Trophoblast cell (in vitro differentiated cells and primary cell): Measurements from ENCODE around the gene MYLK.

ENCODE experiments used
- DNase-seq, 2 donors: peaks; one replicate each; pipeline ENCODE4 v3.0.0-alpha.2; 2016
- H2AFZ ChIP-seq: 2 replicates; pipeline ENCODE4 v1.6.1; 2013; ENCODE audit warnings: low read length, moderate library complexity, mild to moderate bottlenecking; ENCODE audit not compliant: insufficient read depth, poor library complexity
- H2AK5ac ChIP-seq: 2 replicates; pipeline ENCODE4 v1.6.1; 2013; ENCODE audit warnings: mild to moderate bottlenecking, low read length
- H2BK120ac ChIP-seq: 2 replicates; pipeline ENCODE4 v1.6.1; 2013; ENCODE audit warnings: low read length, mild to moderate bottlenecking, moderate library complexity; ENCODE audit not compliant: insufficient read depth, poor library complexity
- H2BK12ac ChIP-seq: 2 replicates; pipeline ENCODE4 v1.6.1; 2013; ENCODE audit warnings: mild to moderate bottlenecking, low read length, moderate library complexity
- H2BK5ac ChIP-seq: 2 replicates; pipeline ENCODE4 v1.6.1; 2013; ENCODE audit warnings: low read length, low read depth, moderate library complexity, mild to moderate bottlenecking; ENCODE audit not compliant: poor library complexity
- H3K14ac ChIP-seq: 2 replicates; pipeline ENCODE4 v1.6.1; 2013; ENCODE audit warnings: mild to moderate bottlenecking, low read length
- H3K18ac ChIP-seq: 2 replicates; pipeline ENCODE4 v1.6.1; 2013; ENCODE audit warnings: mild to moderate bottlenecking, low read length
- H3K23ac ChIP-seq: 2 replicates; pipeline ENCODE4 v1.6.1; 2013; ENCODE audit warnings: low read length
- H3K27ac ChIP-seq: 2 replicates; pipeline ENCODE4 v1.5.1; 2013; ENCODE audit warnings: low read depth, mild to moderate bottlenecking, inconsistent platforms, low read length, moderate library complexity
- H3K27me3 ChIP-seq: 2 replicates; pipeline ENCODE4 v1.6.1; 2013; ENCODE audit warnings: inconsistent platforms, mild to moderate bottlenecking, low read length, moderate library complexity; ENCODE audit not compliant: insufficient read depth
- H3K36me3 ChIP-seq, 2 experiments: 1 replicate in 1 of 2; 2 replicates in 1 of 2; pipeline ENCODE4 v1.6.1; 2013; ENCODE audit warnings: low read length in 2 of 2, mild to moderate bottlenecking in 2 of 2, moderate library complexity in 1 of 2; ENCODE audit not compliant: insufficient read depth in 2 of 2, control insufficient read depth in 1 of 2
- H3K4ac ChIP-seq: 2 replicates; pipeline ENCODE4 v1.6.1; 2013; ENCODE audit warnings: low read depth, mild to moderate bottlenecking, low read length, moderate library complexity
- H3K4me1 ChIP-seq, 2 experiments: 1 replicate in 1 of 2; 2 replicates in 1 of 2; pipeline ENCODE4 v1.6.1; 2013; ENCODE audit warnings: low read length in 2 of 2, mild to moderate bottlenecking in 2 of 2, moderate library complexity in 1 of 2; ENCODE audit not compliant: insufficient read depth in 2 of 2, control insufficient read depth in 1 of 2
- H3K4me2 ChIP-seq: 2 replicates; pipeline ENCODE4 v1.6.1; 2013; ENCODE audit warnings: inconsistent platforms, mild to moderate bottlenecking, low read length, moderate library complexity
- H3K4me3 ChIP-seq: 2 replicates; pipeline ENCODE4 v1.5.1; 2013; ENCODE audit warnings: mild to moderate bottlenecking, low read depth, low read length, inconsistent platforms
- H3K79me1 ChIP-seq: one replicate; pipeline ENCODE4 v1.6.1; 2013; ENCODE audit warnings: low read length
- H3K79me2 ChIP-seq: 2 replicates; pipeline ENCODE4 v1.6.1; 2013; ENCODE audit warnings: low read length, mild to moderate bottlenecking; ENCODE audit not compliant: control insufficient read depth, insufficient read depth, poor library complexity
- H3K9ac ChIP-seq: 2 replicates; pipeline ENCODE4 v1.6.1; 2013; ENCODE audit warnings: mild to moderate bottlenecking, low read length
- H3K9me3 ChIP-seq: 2 replicates; pipeline ENCODE4 v1.6.1; 2013; ENCODE audit warnings: low read depth, mild to moderate bottlenecking, control low read depth, inconsistent platforms, low read length; ENCODE audit not compliant: insufficient read depth
- H4K12ac ChIP-seq: 2 replicates; pipeline ENCODE4 v1.6.1; 2013; ENCODE audit warnings: low read depth, mild to moderate bottlenecking, low read length, moderate library complexity
- H4K8ac ChIP-seq: 2 replicates; pipeline ENCODE4 v1.6.1; 2013; ENCODE audit warnings: low read depth, mild to moderate bottlenecking, low read length, moderate library complexity
- H4K91ac ChIP-seq: one replicate; pipeline ENCODE4 v1.6.1; 2013; ENCODE audit warnings: low read depth, mild to moderate bottlenecking, low read length, moderate library complexity
- WGBS: extraction: QIAGEN DNeasy Blood & Tissue Kit; methylation state at CpG from one replicate; pipeline ENCODE4 v1.1.7; 2013; ENCODE audit warnings: missing lambda C conversion rate; ENCODE audit not compliant: insufficient read length, insufficient coverage; ENCODE audit errors: extremely low coverage; 5-methylcytosine and 5-hydroxymethylcytosine counted together

Gene MYLK

GRCh38 chr3:123618768-123619484 lies 265.2 kb downstream of the MYLK start:
- H3K79me1 ChIP-seq, result no peaks in the 10 kb centered on the region
- no peak overlapping the region for H2BK5ac ChIP-seq
- H3K18ac ChIP-seq, result no peak overlapping the region
- DNase-seq, result peak in 1 of 2 donors; percentile 37
- peaks cover 25 to 31% of the 10 kb centered on the region in 2 experiments for H3K36me3 ChIP-seq
- no peak overlapping the region for H3K27ac ChIP-seq
- H3K79me2 ChIP-seq, result no peaks in the 10 kb centered on the region
- no peak overlapping the region for H2AFZ ChIP-seq
- H2BK120ac ChIP-seq, result no peak overlapping the region
- H3K23ac ChIP-seq, result no peak overlapping the region
- no peak overlapping the region for H3K4ac ChIP-seq
- no peak overlapping the region for H3K4me3 ChIP-seq
- no CpG with 5 or more reads among the region's 5 CpGs for WGBS
- no peaks in the 10 kb centered on the region for H3K27me3 ChIP-seq
- no peak overlapping the region for H3K14ac ChIP-seq
- H4K91ac ChIP-seq, result no peak overlapping the region
- no peak overlapping the region for H4K12ac ChIP-seq
- no peak overlapping the region for H2AK5ac ChIP-seq
- no peak overlapping the region for H2BK12ac ChIP-seq
- H3K4me2 ChIP-seq, result no peak overlapping the region
- H3K9me3 ChIP-seq, result no peaks in the 10 kb centered on the region
- peaks cover 11 to 12% of the 10 kb centered on the region in 2 experiments for H3K4me1 ChIP-seq
- no peak overlapping the region for H4K8ac ChIP-seq
- H3K9ac ChIP-seq, result no peak overlapping the region

GRCh38 chr3:123618076-123618708 lies 265.9 kb downstream of the MYLK start:
- H2BK5ac ChIP-seq, result no peak overlapping the region
- H4K8ac ChIP-seq, result no peak overlapping the region
- H3K27ac ChIP-seq, result no peak overlapping the region
- H3K9ac ChIP-seq, result no peak overlapping the region
- H3K23ac ChIP-seq, result no peak overlapping the region
- DNase-seq, result no peak
- no peak overlapping the region for H3K4me3 ChIP-seq
- H3K18ac ChIP-seq, result no peak overlapping the region
- no peak overlapping the region for H2BK120ac ChIP-seq
- H3K27me3 ChIP-seq, result no peaks in the 10 kb centered on the region
- no peak overlapping the region for H3K4ac ChIP-seq
- no CpG with 5 or more reads among the region's 7 CpGs for WGBS
- H3K9me3 ChIP-seq, result no peaks in the 10 kb centered on the region
- no peaks in the 10 kb centered on the region for H3K79me1 ChIP-seq
- H3K14ac ChIP-seq, result no peak overlapping the region
- no peak overlapping the region for H2BK12ac ChIP-seq
- no peak overlapping the region for H4K12ac ChIP-seq
- H3K4me2 ChIP-seq, result no peak overlapping the region
- no peaks in the 10 kb centered on the region for H3K79me2 ChIP-seq
- peaks cover 25 to 35% of the 10 kb centered on the region in 2 experiments for H3K36me3 ChIP-seq
- H2AFZ ChIP-seq, result no peak overlapping the region
- H4K91ac ChIP-seq, result no peak overlapping the region
- no peak overlapping the region for H2AK5ac ChIP-seq
- H3K4me1 ChIP-seq, result peaks cover 8 to 9% of the 10 kb centered on the region in 2 experiments

- Histone ChIP-seq H3K79me2 (no peaks in the 10 kb centered on the region), H2BK5ac (no peak overlapping the region), H3K4me2 (no peak overlapping the region), H3K9ac (no peak overlapping the region), H2BK120ac (no peak overlapping the region), H2BK12ac (no peak overlapping the region), H3K14ac (no peak overlapping the region), H2AFZ (no peak overlapping the region), H4K12ac (no peak overlapping the region), H2AK5ac (no peak overlapping the region), H4K8ac (no peak overlapping the region), H3K79me1 (no peaks in the 10 kb centered on the region), H3K23ac (no peak overlapping the region), H4K91ac (no peak overlapping the region), H3K4ac (no peak overlapping the region), H3K4me3 (no peak overlapping the region), H3K4me1 (peaks cover 2% of the 10 kb centered on the region in 2 experiments), H3K36me3 (peaks cover 26 to 36% of the 10 kb centered on the region in 2 experiments), H3K9me3 (no peaks in the 10 kb centered on the region), H3K27me3 (no peaks in the 10 kb centered on the region), H3K18ac (no peak overlapping the region), H3K27ac (no peak overlapping the region)
- DNase-seq, result no peak
- WGBS, result no CpG with 5 or more reads among the region's 6 CpGs
These were observed 267.5 kb downstream of the MYLK start for GRCh38 chr3:123616593-123616992.

- H3K9ac ChIP-seq, result no peak overlapping the region
- H3K18ac ChIP-seq, result no peak overlapping the region
- no peak overlapping the region for H3K4ac ChIP-seq
- H3K79me2 ChIP-seq, result no peaks in the 10 kb centered on the region
- H3K23ac ChIP-seq, result no peak overlapping the region
- no peak overlapping the region for H2AK5ac ChIP-seq
- no peak for DNase-seq
- H2BK5ac ChIP-seq, result no peak overlapping the region
- H3K9me3 ChIP-seq, result no peaks in the 10 kb centered on the region
- H4K12ac ChIP-seq, result no peak overlapping the region
- peaks cover 1 to 4% of the 10 kb centered on the region in 2 experiments for H3K4me1 ChIP-seq
- no peak overlapping the region for H3K14ac ChIP-seq
- H3K4me3 ChIP-seq, result no peak overlapping the region
- no peak overlapping the region for H4K91ac ChIP-seq
- no peak overlapping the region for H3K4me2 ChIP-seq
- H2BK120ac ChIP-seq, result no peak overlapping the region
- no peaks in the 10 kb centered on the region for H3K27me3 ChIP-seq
- H4K8ac ChIP-seq, result no peak overlapping the region
- peaks cover 14 to 23% of the 10 kb centered on the region in 2 experiments for H3K36me3 ChIP-seq
- no peaks in the 10 kb centered on the region for H3K79me1 ChIP-seq
- H2BK12ac ChIP-seq, result no peak overlapping the region
- no peak overlapping the region for H3K27ac ChIP-seq
- H2AFZ ChIP-seq, result no peak overlapping the region
- no CpG with 5 or more reads among the region's 2 CpGs for whole genome bisulfite sequencing
These were observed 270.6 kb downstream of the MYLK start for GRCh38 chr3:123613543-123613942.
